ENCODE data around the gene CLEC1A.

CLEC1A gene

GRCh38 chr12:10098791-10099190 is at the start of gene CLEC1A:
CLEC1A (minus strand) TSS chr12:10098985; CDS start chr12:10098922, 63 bp downstream.
- no peak for DNase-seq (ENCODE audit: low read depth in 2 of 2)

- DNase-seq (ENCODE audit: low read depth in 2 of 2), result no peak
Observed at GRCh38 chr12:10147714-10148403, 49.1 kb upstream of the CLEC1A start.

GRCh38 chr12:10142976-10143589 is 44.3 kb upstream of the CLEC1A start:
- no peak for DNase-seq (ENCODE audit: low read depth in 2 of 2)

- DNase-seq (ENCODE audit: low read depth in 2 of 2), result peak in 1 of 2 donors; percentile 19
Observed at GRCh38 chr12:10140001-10140400, 41.2 kb upstream of the CLEC1A start.

GRCh38 chr12:10136637-10137205 is 37.9 kb upstream of the CLEC1A start:
- no peak for DNase-seq (ENCODE audit: low read depth in 2 of 2)

GRCh38 chr12:10135126-10135525 is 36.3 kb upstream of the CLEC1A start:
- DNase-seq (ENCODE audit: low read depth in 2 of 2), result no peak

GRCh38 chr12:10132850-10133370 is 34.1 kb upstream of the CLEC1A start:
- no peak for DNase-seq (ENCODE audit: low read depth in 2 of 2)

- DNase-seq (ENCODE audit: low read depth in 2 of 2), result no peak
Observed at GRCh38 chr12:10131111-10131690, 32.4 kb upstream of the CLEC1A start.

GRCh38 chr12:10130042-10130441 is 31.3 kb upstream of the CLEC1A start, which contains the start of gene CLEC7A:
CLEC7A (minus strand) TSS chr12:10130199; CDS start chr12:10130082, 117 bp downstream.
- no peak for DNase-seq (ENCODE audit: low read depth in 2 of 2)

- DNase-seq (ENCODE audit: low read depth in 2 of 2), result no peak
Observed at GRCh38 chr12:10128687-10129086, 29.9 kb upstream of the CLEC1A start.

GRCh38 chr12:10126413-10126812 is 27.6 kb upstream of the CLEC1A start:
- DNase-seq (ENCODE audit: low read depth in 2 of 2), result no peak

- DNase-seq (ENCODE audit: low read depth in 2 of 2), result no peak
Observed at GRCh38 chr12:10122689-10123088, 23.9 kb upstream of the CLEC1A start.

GRCh38 chr12:10121278-10121677 is 22.5 kb upstream of the CLEC1A start:
- DNase-seq (ENCODE audit: low read depth in 2 of 2), result no peak

- DNase-seq (ENCODE audit: low read depth in 2 of 2), result no peak
Observed at GRCh38 chr12:10119066-10119465, 20.3 kb upstream of the CLEC1A start.

GRCh38 chr12:10115890-10116289 is 17.1 kb upstream of the CLEC1A start:
- no peak for DNase-seq (ENCODE audit: low read depth in 2 of 2)

GRCh38 chr12:10115311-10115710 is 16.5 kb upstream of the CLEC1A start:
- DNase-seq (ENCODE audit: low read depth in 2 of 2), result no peak

GRCh38 chr12:10113920-10114319 is 15.1 kb upstream of the CLEC1A start:
- no peak for DNase-seq (ENCODE audit: low read depth in 2 of 2)

- no peak for DNase-seq (ENCODE audit: low read depth in 2 of 2)
Observed at GRCh38 chr12:10113075-10113474, 14.3 kb upstream of the CLEC1A start.

- no peak for DNase-seq (ENCODE audit: low read depth in 2 of 2)
Observed at GRCh38 chr12:10111451-10111850, 12.7 kb upstream of the CLEC1A start.

- DNase-seq (ENCODE audit: low read depth in 2 of 2), result no peak
Observed at GRCh38 chr12:10110256-10110844, 11.6 kb upstream of the CLEC1A start.

- DNase-seq (ENCODE audit: low read depth in 2 of 2), result no peak
Observed at GRCh38 chr12:10102322-10102721, 3.5 kb upstream of the CLEC1A start.

GRCh38 chr12:10101648-10102220 is 2.9 kb upstream of the CLEC1A start:
- DNase-seq (ENCODE audit: low read depth in 2 of 2), result no peak
